Measurements from ENCODE around the gene DVL1.

Gene DVL1

GRCh38 chr1:1391225-1391624 is 42.0 kb upstream of the DVL1 start:
- TF ChIP-seq CTCF (IDR thresholded peaks at IDR 0.05), result no peak

GRCh38 chr1:1390675-1391074 is 41.5 kb upstream of the DVL1 start:
- TF ChIP-seq CTCF (IDR thresholded peaks at IDR 0.05), result no peak

GRCh38 chr1:1388078-1388472 is 38.9 kb upstream of the DVL1 start:
- TF ChIP-seq CTCF (IDR thresholded peaks at IDR 0.05), result no peak

GRCh38 chr1:1387098-1388077 is 38.2 kb upstream of the DVL1 start:
- no peak for TF ChIP-seq CTCF (IDR thresholded peaks at IDR 0.05)

- TF ChIP-seq CTCF (IDR thresholded peaks at IDR 0.05), result no peak
Observed at GRCh38 chr1:1385931-1386330, 36.7 kb upstream of the DVL1 start.

- no peak for TF ChIP-seq CTCF (IDR thresholded peaks at IDR 0.05)
Observed at GRCh38 chr1:1381294-1381693, 32.1 kb upstream of the DVL1 start.

GRCh38 chr1:1380860-1381259 is 31.6 kb upstream of the DVL1 start:
- no peak for TF ChIP-seq CTCF (IDR thresholded peaks at IDR 0.05)

All from LNCAP (cell line).